DOHH2 (cell line): ENCODE results near the gene MGAM2.

Source experiments
- H3F3A ChIP-seq: fragments of 200-600 bp; sonication (generic), shearing (Covaris generic); 2 replicates; pipeline ENCODE4 v1.6.0; 2016; ENCODE audit warnings: antibody characterized with exemption, mild to moderate bottlenecking; ENCODE audit not compliant: control insufficient read depth, insufficient read depth
- H3K27ac ChIP-seq: fragments of 200-600 bp; sonication (generic); 2 replicates; pipeline ENCODE4 v1.5.1; 2014; ENCODE audit warnings: low read depth, mild to moderate bottlenecking, low read length, moderate library complexity
- H3K27me3 ChIP-seq: fragments of 200-600 bp; sonication (generic); 2 replicates; pipeline ENCODE4 v1.6.1; 2014; ENCODE audit warnings: mild to moderate bottlenecking, low read length, mixed read lengths; ENCODE audit not compliant: control insufficient read depth
- H3K36me3 ChIP-seq: fragments of 200-600 bp; sonication (generic); 2 replicates; pipeline ENCODE4 v1.6.1; 2014; ENCODE audit warnings: mild to moderate bottlenecking, low read length, moderate library complexity, mixed read lengths; ENCODE audit not compliant: control insufficient read depth
- H3K4me1 ChIP-seq: fragments of 200-600 bp; sonication (generic); 2 replicates; pipeline ENCODE4 v1.6.1; 2014; ENCODE audit warnings: mild to moderate bottlenecking, low read length, mixed read lengths; ENCODE audit not compliant: control insufficient read depth
- H3K4me2 ChIP-seq: fragments of 200-600 bp; sonication (generic); 2 replicates; pipeline ENCODE4 v1.6.0; 2014; ENCODE audit warnings: mild to moderate bottlenecking, low read length, moderate library complexity
- H3K4me3 ChIP-seq: fragments of 200-600 bp; sonication (generic); 2 replicates; pipeline ENCODE4 v1.5.1; 2014; ENCODE audit warnings: mild to moderate bottlenecking, low read length, mixed read lengths
- H3K79me2 ChIP-seq: fragments of 200-600 bp; sonication (generic); 2 replicates; pipeline ENCODE4 v1.6.1; 2014; ENCODE audit warnings: mild to moderate bottlenecking, low read length, mixed read lengths; ENCODE audit not compliant: control insufficient read depth
- H3K9me2 ChIP-seq: fragments of 200-600 bp; sonication (generic); replicated peaks from 2 replicates; pipeline ENCODE4 v1.6.1; 2014; ENCODE audit warnings: mild to moderate bottlenecking, low read length, mixed read lengths; ENCODE audit not compliant: control insufficient read depth
- H3K9me3 ChIP-seq: fragments of 200-600 bp; sonication (generic); 2 replicates; pipeline ENCODE4 v1.6.1; 2014; ENCODE audit warnings: antibody characterized with exemption, low read length, mixed read lengths; ENCODE audit not compliant: control insufficient read depth, insufficient read depth
- H4K20me1 ChIP-seq: fragments of 200-600 bp; sonication (generic); 2 replicates; pipeline ENCODE4 v1.6.0; 2014; ENCODE audit warnings: low read depth, mild to moderate bottlenecking, antibody characterized with exemption, low read length, moderate library complexity; ENCODE audit not compliant: control insufficient read depth, insufficient read depth
- CTCF ChIP-seq: fragments of 200-600 bp; sonication (generic); IDR thresholded peaks from one replicate; pipeline ENCODE4 v1.5.1; 2014; ENCODE audit warnings: antibody characterized with exemption, mild to moderate bottlenecking, low read depth, low read length; ENCODE audit not compliant: poor library complexity, severe bottlenecking
- EZH2phosphoT487 ChIP-seq: fragments of 200-600 bp; sonication (generic); IDR thresholded peaks from 2 replicates; pipeline ENCODE4 v1.6.1; 2017; ENCODE audit warnings: borderline replicate concordance, mild to moderate bottlenecking, antibody characterized with exemption, low read length, moderate library complexity, mixed read lengths

Gene MGAM2

DNA sequence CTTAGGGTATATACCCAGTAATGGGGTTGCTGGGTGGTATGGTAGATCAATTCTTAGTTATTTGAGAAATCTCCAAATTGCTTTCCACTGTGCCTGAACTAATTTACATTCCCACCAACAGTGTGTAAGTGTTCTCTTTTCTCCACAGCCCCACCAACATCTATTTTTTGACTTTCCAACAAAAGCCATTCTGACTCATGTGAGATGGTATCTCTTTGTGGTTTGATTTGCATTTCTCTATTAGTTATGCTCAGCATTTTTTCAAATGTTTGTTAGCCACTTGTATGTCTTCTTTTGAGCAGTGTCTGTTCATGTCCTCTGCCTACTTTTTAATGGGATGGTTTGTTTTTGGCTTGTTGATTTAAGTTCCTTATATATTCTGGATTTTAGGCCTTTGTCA is 66.4 kb downstream of the MGAM2 start:
- Histone ChIP-seq H3K4me2 (no peak overlapping the region), H3K4me3 (no peak overlapping the region), H3K4me1 (no peaks in the 10 kb centered on the region), H3K36me3 (no peaks in the 10 kb centered on the region), H3K9me2 (no peaks in the 10 kb centered on the region), H3K79me2 (no peaks in the 10 kb centered on the region), H3F3A (no peaks in the 10 kb centered on the region), H3K9me3 (no peaks in the 10 kb centered on the region), H4K20me1 (no peaks in the 10 kb centered on the region), H3K27me3 (no peaks in the 10 kb centered on the region), H3K27ac (no peak overlapping the region)
- TF ChIP-seq CTCF (no peak), EZH2phosphoT487 (no peak)

- H3K27me3 ChIP-seq: no peaks in the 10 kb centered on the region; the same call in 1 of the 2 replicates
- H3K36me3 ChIP-seq: no peaks in the 10 kb centered on the region
- no peaks in the 10 kb centered on the region for H4K20me1 ChIP-seq
- H3K79me2 ChIP-seq: no peaks in the 10 kb centered on the region
- H3K9me3 ChIP-seq: no peaks in the 10 kb centered on the region
- H3K9me2 ChIP-seq: no peaks in the 10 kb centered on the region
- no peak overlapping the region for H3K4me3 ChIP-seq
- H3F3A ChIP-seq: no peaks in the 10 kb centered on the region
- no peaks in the 10 kb centered on the region for H3K4me1 ChIP-seq
- TF ChIP-seq CTCF (no peak), EZH2phosphoT487 (no peak)
- H3K4me2 ChIP-seq: no peak overlapping the region
- no peak overlapping the region for H3K27ac ChIP-seq
These were observed 68.9 kb downstream of the MGAM2 start for GRCh38 chr7:142180426-142180825.

GRCh38 chr7:142181211-142181610 is 69.7 kb downstream of the MGAM2 start:
- no peaks in the 10 kb centered on the region for H4K20me1 ChIP-seq
- no peak overlapping the region for H3K4me3 ChIP-seq
- no peaks in the 10 kb centered on the region; the same call in 1 of the 2 replicates for H3K27me3 ChIP-seq
- H3K79me2 ChIP-seq: no peaks in the 10 kb centered on the region
- H3F3A ChIP-seq: no peaks in the 10 kb centered on the region
- H3K4me1 ChIP-seq: no peaks in the 10 kb centered on the region
- H3K4me2 ChIP-seq: no peak overlapping the region
- H3K36me3 ChIP-seq: no peaks in the 10 kb centered on the region
- no peaks in the 10 kb centered on the region for H3K9me3 ChIP-seq
- H3K27ac ChIP-seq: no peak overlapping the region
- TF ChIP-seq EZH2phosphoT487 (no peak), CTCF (no peak)
- H3K9me2 ChIP-seq: no peaks in the 10 kb centered on the region

DNA sequence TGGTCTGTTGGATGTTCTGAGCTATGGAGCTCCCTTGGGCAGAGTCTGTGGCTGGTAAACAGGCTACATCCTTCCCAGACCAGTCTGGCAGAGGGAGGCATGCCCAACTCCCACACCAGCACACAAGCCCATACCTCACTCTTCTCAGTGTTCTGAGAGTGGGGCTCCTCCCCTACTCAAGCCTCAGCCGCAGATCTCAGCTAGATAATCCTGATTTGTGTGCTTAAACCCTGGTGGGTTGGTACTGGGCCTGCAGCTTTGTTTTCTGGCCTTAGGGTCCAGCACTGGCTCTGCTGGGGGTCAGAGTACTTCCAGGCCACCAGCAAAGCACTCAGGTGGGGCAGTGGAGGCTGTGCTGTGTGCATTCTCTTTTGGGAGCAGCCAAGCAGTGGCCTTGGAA is 70.4 kb downstream of the MGAM2 start:
- Histone ChIP-seq H3K27ac (no peak overlapping the region), H3K9me3 (no peaks in the 10 kb centered on the region), H4K20me1 (no peaks in the 10 kb centered on the region), H3K4me1 (no peaks in the 10 kb centered on the region), H3F3A (no peaks in the 10 kb centered on the region), H3K79me2 (no peaks in the 10 kb centered on the region), H3K36me3 (no peaks in the 10 kb centered on the region), H3K4me3 (no peak overlapping the region), H3K4me2 (no peak overlapping the region), H3K27me3 (no peaks in the 10 kb centered on the region; the same call in 1 of the 2 replicates), H3K9me2 (no peaks in the 10 kb centered on the region)
- TF ChIP-seq EZH2phosphoT487 (no peak), CTCF (no peak)
